HG02852 (cell line): ENCODE data around the gene B3GALT4.

ENCODE experiments used
- ATAC-seq: cut with Tn5 transposase; IDR thresholded peaks from one replicate; pipeline ENCODE4 v1.9.1; 2021; ENCODE audit warnings: mild to moderate bottlenecking, moderate library complexity; ENCODE audit not compliant: unreplicated experiment

Gene B3GALT4

DNA sequence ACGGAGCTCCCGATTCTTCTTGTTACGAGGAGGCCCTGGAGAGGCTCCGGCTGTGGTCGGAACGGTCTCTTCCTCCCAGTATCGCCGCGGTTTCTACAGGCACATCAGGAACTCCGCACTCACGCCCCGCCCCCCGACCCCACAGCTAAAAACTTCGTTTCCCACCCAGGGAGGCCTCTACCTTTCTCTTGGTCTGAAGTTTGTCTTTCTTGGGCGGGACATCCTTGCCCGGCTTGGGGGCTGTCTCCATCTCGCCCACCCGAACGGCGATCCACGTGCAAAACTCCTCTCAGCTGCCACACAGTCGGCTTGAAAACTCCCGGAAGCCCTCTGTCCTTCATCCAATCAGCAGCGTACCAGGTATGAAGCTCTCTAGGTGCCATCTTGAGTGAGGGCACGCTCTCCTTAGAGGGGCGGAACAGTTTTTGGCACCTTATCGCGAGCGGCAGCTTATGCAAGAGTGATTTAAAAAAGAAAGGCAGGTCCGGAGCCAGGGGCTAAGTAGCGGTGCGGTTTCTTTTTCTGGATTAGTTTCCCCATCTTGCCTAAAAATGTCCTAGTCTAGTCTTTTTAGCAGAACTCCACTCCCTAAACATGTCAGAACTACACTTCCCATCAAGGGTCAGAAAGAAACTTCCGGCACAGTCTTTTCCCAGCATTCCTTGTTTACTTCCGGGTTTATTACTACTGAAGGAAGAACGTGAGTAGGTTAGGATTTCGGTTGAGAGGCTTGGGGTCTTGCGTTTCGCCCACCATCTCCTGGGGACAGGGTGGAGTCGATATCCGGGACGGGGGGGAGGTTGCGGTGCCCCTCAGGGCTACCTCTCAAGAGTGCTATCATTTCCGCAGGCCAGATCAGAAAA is 12.2 kb downstream of the B3GALT4 start, which contains the start of the genes PFDN6 and WDR46:
Gene PFDN6 (plus strand): TSS at position 681 of the 863 bp plus-strand sequence. CDS start 256 bp downstream, outside the sequence.
Gene WDR46 (minus strand): TSS at position 319 of the 863 bp plus-strand sequence. CDS start 69 bp downstream, at position 250.
- peak; percentile 86 for ATAC-seq

DNA sequence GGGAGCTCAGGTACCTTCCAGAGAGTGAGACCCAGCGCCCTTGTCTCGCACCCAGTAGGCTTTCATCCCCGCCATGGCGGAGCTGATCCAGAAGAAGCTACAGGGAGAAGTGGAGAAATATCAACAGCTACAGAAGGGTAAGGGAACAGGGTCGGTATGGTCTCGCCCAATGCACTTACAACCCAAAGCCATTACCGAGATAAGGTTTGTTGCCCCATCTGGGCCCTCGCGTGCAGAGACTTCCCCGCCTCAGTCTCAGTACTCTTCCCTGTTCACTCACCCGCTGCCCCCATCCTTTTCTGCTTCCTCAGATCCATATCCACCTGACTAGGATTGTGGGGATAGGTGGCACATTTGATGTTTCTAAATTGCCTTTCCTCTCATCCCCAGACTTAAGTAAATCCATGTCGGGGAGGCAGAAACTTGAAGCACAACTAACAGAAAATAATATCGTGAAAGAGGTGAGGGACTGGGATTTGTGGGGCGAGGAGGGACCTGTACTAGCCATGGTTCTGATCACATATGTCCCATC is 12.9 kb downstream of the B3GALT4 start:
- ATAC-seq, result peak; percentile 16

DNA sequence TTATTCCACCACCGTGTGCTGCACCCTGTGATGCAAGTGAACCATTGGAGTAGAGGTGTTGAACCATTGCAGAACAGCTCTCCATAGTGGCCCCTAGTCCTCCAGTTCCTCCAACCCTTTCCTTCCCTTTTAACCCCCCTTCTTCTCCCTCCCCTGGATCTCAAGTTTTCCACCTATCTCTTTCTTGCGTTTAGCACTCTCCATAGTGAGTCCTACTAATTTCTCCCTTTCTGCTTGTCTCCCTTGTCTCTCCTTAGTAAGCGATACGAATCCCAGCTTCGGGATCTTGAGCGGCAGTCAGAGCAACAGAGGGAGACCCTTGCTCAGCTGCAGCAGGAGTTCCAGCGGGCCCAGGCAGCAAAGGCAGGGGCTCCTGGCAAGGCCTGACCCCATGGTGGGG is 13.5 kb downstream of the B3GALT4 start:
- ATAC-seq, result no peak

DNA sequence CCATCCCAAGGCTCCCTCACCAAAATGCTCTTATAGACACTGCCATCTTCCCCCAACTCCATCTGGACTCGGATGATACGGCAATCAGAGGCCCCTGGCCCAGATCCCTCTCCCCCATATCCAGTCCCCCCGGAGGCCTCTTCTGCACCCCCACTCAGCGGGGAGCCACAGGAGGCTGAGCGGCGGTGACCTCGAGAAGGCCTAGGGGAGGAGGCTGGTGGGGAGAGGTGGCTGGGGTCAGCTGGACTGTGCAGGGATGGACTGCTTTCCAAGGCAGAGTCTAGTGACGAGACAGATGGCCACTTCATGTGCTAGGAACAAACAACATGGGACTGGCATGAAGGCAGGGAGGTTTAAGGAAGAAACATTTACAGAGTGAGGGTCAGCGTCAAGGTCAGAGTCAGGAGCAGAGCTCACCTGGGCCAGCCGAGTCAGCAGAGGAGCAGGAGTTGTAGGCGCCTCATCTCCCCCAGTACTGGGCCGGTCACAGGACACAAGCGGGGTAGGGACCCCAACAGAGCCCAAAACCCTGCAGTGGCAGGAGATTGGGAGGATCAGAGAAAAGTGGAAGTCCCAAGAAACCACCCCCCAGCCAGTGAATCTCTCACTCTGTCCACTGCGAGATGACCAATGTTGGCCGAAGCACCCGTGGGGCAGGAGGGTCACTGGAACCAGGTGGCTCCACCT is 16.2 kb downstream of the B3GALT4 start:
- ATAC-seq, result no peak

DNA sequence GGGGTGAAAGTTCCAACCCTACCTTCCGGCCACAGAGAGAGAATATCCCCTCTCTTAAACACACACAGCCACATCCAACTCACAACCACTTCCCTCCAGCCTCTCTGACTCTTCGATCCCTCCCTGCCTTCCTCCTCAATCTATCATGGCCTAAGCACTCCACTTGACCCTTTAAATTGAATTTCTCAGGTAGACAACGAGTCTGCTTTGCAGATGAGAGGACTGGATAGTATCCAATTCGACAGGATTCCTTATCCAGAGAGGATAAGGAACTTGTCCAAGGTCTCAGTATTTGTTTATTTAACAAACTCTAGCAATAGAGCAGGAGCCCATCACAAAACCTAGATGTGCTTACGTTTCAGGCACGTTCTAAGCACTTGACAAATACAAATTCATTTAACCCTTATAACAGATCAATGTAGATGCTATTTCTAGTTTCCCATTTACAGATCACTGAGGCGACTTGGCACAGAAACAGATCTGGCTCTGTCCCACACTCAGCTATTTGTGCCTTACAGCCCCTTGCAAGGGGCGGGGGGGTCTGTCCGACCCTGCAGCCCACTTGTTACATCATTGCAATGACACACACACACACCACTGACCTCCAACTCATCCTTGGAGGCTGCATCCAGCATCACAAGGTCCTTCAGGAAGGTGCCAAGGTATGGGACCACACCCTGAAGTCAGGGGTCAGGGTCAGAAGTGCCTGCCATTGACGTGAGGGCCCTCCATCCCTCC is 17.3 kb downstream of the B3GALT4 start:
- ATAC-seq, result no peak

DNA sequence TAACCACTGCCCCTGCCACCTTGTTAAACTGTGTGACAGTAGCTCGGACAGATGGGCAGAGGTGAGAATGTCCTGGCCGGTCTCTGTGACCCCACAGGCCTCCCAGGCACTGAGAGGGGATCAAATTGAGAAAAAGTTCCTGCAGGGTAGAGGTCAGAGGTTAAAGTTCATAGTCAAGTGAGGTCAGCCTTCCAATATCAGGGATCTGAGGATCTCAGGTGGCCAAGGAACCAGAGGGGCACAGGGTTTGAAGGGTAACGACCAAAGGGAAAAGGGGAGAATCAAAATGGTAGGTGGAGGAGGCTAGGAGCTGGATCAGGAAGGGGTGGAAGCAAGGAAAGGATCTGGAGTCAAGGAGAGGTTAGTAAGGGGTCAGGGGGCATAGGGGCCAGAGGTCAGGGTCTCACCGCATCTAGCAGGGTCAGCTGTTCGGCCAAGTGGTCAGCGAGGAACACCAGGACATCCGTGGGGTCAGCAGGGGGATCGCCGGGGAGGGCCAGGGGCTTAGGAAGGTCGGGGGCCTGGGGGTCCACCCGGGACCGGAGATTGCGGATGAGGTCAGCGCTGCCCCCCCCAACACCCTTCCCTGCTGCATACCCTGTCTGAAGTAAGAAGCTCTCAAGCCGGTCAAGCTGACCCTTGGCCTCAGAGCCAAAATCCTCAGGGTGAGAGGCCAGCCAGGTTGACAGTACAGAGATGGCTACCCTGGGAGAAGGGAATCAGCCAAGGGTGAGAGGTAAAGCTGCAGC is 18.9 kb downstream of the B3GALT4 start:
- no peak for ATAC-seq

- ATAC-seq, result no peak
These were observed 20.0 kb downstream of the B3GALT4 start for GRCh38 chr6:33296797-33297405.

DNA sequence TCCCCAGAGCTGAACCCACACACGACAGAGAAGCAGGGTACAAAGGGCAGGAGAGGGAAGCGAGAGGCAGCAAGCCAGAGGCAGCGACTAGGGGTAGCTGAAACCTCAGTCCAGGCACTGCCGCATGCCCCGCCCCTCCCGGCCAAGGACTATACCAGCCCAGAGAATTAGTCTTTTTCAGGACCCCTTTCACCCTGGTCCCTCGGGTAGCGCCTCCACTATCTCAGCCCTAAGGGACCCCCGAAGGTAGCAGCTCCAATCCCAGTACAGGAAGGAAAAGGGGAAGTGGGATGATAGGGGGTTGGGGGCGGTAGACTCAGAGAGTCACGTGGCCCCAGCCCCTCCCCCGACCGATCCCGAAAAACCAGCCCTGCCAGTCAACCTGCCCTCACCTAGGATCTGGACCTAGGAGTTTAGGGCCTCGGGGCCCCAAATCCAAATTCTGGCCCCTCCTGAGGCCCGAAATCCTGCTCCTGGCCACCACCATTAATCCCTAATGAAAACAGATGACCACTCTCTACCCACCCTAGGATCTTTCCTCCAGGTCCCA is 20.6 kb downstream of the B3GALT4 start:
- no peak for ATAC-seq

- ATAC-seq, result peak; percentile 13
These were observed 21.2 kb downstream of the B3GALT4 start for GRCh38 chr6:33297956-33298772.

DNA sequence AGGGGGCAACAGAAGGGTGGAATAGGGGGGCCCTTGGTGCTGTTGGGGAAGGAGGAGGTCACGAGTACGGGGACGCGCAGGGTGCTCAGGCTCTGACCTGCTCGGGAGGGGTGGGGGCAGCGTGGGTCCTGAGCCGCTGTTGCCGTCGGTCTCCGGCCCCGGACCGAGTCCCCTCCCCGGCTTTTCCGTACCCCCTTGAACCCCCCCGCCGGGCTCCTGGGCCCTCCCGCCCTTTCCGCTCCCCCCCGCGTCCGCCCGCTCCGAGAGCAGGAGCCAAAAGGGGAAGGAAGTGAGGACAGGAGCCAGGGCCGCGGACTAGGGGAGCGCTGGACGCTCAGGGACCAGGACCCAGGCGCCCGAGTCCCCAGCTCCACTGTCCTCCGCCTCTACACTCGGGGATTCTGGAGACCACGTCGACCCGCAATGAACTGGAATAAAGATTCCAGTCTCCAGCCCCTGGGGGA is 21.9 kb downstream of the B3GALT4 start, which contains the start of gene RGL2:
Gene RGL2 (minus strand): TSS at position 170 of the 464 bp plus-strand sequence. CDS start 332 bp downstream, outside the sequence.
- peak; percentile 33 for ATAC-seq

GRCh38 chr6:33299237-33299944 is 22.5 kb downstream of the B3GALT4 start:
- peak; percentile 65 for ATAC-seq

DNA sequence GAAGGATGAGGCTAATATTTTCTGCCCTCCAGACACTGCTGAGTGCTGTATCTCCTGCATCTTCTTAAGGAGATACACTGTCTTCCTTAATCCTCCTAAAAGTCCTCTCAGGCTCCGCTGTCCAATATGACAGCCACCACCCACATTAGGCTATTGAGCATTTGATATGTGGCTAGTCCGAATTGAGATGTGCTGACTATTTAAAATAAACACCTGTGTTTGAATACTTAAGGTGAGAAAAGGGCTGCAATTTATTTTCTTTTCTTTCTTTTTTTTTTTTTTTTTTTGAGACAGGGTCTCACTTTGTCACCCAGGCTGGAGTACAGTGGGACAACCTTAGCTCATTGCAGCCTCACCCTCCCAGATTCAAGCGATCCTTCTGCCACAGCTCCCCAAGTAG is 25.0 kb downstream of the B3GALT4 start:
- no peak for ATAC-seq

GRCh38 chr6:33304216-33304615 is 27.3 kb downstream of the B3GALT4 start:
- ATAC-seq, result no peak

GRCh38 chr6:33305052-33305451 is 28.1 kb downstream of the B3GALT4 start:
- ATAC-seq, result no peak

GRCh38 chr6:33306356-33306755 is 29.4 kb downstream of the B3GALT4 start:
- ATAC-seq, result no peak

DNA sequence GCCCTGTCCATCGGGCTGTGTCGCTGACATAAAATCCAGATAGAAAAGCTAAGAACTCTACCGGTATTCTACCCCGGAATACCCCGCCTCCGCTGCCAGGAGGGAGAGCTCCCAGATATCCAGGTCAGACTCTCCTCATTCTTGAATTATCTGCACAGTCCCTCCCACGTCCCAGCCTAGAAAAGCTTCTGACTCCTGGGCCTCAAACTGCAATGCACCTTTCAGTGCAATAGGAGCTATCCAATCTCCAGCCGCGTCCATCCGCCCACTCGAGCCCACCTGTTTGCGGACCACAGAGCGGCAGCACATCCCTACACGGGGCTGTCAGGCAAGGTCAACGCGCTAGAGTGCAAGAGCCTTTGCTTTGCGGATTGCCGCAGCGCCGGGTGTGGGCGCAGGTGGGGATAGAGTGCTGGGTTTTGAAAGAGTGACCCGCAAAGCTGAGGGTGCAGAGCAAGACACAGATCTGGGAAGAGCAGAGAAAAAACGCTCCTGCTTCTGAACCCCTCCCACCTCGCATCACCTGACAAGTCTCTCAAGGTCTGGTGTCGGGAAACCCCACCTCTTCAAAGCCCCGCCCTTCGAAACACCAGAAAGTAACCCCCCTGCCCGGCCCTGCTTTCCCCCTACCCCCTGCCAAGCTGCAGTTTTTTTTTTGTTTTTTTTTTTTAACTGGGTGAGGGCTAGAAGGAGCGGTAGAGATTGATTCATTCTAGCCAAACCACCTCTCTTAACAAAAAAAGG is 35.6 kb downstream of the B3GALT4 start:
- ATAC-seq, result no peak

- peak; percentile 8 for ATAC-seq
These were observed 36.3 kb downstream of the B3GALT4 start for GRCh38 chr6:33313105-33313708.
